Kasumi-1 (cell line): Measurements from ENCODE around the gene GMPR.

Source experiments
- DNase-seq, 2 experiments: peaks; one replicate each; lab custom pipeline; 2025; lab: John Stamatoyannopoulos, UW

Gene GMPR

DNA sequence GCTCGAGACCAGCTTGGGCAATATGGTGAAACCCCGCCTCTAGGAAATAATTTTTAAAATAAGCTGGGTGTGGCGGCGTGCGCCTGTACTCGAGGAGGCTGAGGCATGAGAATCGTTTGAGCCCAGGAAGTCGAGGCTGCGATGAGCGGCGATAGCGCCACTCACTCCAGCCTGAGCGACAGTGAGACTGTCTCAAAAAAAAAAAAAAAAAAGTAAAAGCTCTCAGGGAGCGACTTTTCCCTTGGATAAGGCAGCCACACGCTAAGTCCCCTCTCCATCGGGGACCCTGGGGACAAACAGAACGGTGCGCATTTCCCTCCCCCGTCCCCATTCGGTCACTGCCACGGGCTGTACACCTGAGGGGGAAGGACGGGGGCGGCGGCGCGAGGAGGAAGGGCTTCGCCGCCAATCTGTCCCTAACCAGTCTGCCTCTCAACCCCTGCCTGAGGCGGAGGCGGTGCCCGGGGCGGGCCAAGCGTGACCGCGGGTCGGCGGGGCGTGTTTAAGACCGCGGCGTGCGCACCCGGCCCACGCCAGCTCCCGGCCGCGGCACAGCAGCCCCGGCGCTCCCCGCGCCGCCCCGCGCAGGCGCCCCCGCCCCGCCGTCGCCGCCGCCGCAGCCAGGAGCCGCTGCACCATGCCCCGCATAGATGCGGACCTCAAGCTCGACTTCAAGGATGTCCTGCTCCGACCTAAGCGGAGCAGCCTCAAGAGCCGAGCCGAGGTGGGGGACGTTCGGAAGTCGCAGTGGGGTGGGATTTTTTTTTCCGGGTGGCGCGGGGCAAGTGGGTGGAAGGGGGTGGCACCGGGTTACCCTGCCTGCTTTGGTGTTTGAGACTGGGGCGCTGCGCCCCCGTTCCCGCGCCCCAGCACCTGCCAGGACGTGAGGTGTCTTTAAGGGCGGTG lies at the start of gene GMPR:
TSS of gene GMPR (plus strand) at position 531 of the 906 bp plus-strand sequence. CDS start at position 638, 107 bp downstream.
- DNase-seq: peak; percentile 30 to 34

DNA sequence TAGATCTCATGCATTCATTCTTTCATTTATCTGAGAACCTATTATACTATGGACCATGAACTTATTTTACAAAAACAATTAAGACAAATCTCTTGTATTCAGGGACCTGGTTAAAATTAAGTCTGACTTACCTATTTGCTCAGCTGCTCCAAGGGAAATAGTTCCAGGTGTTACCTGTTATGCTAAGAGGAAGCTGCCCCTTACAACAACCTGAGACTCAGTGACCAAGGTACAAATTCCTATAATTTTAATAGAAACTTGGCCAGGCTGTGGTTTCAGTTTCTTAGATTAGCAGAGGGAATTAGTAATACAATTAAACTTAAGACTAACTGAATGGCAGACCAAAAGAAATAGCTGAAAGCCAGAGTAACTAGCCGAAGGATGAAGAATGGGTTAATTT lies 48.2 kb upstream of the GMPR start:
- DNase-seq: no peak

DNA sequence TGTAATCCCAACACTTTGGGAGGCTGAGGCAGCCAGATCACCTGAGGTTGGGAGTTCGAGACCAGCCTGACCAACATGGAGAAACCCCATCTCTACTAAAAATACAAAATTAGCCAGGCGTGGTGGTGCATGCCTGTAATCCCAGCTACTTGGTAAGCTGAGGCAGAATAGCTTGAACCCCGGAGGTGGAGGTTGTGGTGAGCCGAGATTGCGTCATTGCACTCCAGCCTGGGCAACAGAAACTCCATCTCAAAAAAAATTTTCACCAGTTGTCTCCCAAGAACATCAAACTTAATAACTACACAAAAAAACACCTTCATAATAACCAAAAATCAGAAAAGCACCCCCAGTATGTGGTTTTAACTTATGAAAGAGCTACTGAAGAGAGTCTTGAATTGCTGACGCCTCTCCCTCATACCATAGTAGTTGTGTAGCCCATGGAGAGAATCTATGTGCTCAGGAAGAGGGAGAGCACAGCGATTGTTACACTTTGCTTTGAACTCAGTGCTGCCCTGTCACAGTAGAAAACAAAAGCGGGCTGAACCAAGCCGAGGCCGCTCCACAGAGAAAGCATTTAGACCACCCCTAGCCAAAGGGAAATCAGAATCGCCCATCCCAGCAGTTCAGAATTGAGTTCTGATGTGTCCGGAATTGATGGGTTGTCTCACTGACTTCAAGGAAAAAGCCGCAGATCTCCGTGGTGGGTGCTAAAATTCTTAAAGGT lies 42.0 kb upstream of the GMPR start:
- no peak for DNase-seq

DNA sequence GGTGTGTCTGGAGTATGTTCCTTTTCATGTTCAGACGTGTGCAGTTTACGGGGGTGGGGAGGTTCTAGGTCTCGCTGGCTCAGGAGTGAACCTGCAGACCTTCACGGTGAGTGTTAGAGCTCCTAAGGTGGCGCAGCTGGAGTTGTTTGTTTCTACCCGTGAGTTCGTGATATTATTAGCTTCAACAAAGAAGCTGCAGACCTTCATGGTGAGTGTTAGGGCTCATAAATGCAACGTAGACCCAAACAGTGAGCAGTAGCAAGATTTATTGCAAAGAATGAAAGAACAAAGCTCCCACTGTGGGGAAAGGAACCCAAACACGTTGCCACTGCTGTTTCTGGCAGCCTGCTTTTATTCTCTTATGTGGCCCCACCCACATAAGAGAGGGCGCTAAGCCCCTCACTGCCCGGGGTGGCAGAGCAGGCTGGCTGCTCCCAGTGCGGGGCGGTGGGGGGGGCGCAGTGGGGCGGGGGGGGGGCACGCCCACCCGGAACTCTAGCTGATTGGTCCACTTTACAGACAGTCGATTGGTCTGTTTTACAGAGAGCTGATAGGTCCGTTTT lies 41.3 kb upstream of the GMPR start:
- DNase-seq: no peak

DNA sequence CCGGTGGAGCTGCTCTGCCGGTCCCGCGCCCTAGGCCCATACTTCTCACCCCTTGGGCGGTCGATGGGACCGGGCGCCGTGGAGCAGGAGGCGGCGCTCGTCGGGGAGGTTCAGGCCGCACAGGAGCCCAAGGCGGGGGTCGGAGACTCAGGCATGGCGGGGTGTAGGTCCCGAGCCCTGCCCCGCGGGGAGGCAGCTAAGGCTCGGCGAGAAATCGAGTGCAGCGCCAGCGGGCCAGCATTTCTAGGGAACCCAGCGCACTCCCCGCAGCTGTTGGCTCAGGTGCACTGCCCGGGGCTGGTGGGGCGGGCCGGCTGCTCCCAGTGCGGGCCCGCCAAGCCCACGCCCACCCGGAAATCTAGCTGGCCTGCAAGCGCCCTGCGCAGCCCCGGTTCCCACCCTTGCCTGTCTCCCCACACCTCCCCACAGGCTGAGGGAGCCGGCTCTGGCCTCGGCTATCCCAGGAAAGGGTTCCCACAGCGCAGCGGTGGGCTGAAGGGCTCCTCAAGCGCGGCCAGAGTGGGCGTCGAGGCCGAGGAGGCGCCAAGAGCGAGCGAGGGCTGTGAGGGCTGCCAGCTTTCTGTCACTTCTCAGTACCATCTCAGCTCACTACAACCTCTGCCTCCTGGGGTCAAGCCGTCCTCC lies 40.2 kb upstream of the GMPR start:
- DNase-seq: no peak

DNA sequence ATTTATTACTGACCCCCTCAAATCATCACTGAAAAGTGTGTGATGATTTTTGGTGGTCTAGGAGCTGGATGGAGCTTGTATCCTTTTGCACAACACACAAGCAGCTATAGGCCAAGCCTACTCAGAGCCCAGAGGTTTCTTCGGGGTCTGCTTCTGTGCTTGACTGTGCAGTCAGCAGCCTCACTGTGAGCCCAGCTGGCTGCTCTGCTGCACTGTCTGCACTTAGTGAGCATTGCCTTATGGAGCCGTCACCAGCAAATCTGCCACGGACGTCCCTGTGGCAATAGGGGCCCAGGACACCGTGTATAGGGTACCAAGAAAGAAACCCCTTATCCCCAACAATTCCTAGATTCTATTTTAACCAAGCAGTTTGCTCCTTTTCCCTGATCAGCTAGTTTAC lies 38.6 kb upstream of the GMPR start:
- DNase-seq: no peak

DNA sequence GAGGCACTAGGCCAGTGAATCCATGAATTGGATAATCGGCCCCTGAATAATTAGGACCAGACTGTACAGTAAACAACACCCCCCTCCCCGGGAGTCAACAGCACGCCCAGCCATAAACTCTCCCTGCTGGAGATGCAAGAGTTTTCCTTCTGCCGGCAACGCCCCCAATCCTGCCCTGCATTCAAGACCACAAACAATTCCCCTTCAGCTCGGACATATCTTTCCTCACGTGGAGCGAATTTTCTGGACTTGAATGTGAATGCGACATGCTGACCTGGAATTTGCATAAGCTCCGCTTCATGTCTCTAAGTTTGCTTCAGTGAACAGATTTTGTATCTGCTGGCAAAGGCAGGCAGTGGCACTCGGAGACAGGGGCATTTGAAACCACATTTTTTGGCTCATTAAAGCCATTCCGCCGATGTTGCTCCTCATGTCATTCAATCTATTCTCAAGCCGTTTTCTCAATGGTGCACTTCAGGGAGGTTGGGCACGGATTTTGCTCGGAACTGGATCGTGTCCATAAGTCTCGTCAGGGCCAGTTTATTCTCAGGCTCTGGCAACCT lies 38.0 kb upstream of the GMPR start:
- DNase-seq: no peak

DNA sequence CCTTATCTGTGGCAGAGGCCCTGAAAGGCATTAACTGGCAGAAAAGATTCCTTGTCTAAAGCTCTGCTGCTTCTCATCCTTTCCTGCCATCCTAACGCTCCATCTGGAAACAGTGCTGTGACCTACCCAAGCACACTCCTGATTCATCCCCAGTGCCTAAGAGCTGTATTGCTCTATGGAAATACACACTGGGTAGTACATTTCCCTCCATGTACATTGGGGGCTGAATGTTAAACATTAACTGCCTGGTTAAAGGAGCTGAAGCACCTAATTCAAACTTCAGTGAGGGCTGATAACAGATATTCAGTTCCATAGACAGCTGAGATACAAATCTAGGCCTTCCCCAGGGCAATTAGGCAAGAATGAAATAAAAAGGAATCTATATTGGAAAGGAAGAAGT lies 36.7 kb upstream of the GMPR start:
- no peak for DNase-seq

DNA sequence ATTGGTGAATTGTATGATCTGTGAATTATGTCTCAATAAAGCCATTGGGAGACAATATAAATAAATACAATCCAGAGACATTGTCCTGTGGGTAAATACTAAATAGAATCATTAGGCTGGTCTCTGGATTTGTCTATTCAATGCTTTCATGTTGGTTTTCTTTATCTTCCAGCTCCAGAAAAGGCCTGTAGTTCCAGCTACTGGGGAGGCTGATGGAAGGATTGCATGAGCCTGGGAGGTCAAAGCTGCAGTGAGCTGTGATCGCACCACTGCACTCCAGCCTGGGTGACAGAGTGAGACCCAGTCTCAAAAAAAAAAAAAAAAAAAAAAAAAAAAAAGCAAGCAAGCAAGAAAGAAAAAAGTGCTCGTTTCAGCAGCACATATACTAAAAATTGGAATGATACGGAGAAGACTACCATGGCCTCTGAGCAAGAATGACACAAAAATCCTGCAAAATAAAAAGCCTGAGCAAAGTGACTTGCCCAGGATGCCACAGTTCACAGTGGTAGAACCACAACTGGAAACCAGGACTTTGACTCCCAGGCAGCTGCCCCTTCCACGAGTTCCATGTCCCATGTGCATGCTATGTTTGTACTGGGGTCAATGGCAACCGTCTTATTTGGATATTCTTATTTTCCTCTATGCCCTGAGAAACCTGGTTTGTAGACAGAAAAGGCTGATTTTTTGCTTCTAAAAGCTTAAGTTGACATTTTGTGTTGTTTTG lies 33.6 kb upstream of the GMPR start:
- no peak for DNase-seq

DNA sequence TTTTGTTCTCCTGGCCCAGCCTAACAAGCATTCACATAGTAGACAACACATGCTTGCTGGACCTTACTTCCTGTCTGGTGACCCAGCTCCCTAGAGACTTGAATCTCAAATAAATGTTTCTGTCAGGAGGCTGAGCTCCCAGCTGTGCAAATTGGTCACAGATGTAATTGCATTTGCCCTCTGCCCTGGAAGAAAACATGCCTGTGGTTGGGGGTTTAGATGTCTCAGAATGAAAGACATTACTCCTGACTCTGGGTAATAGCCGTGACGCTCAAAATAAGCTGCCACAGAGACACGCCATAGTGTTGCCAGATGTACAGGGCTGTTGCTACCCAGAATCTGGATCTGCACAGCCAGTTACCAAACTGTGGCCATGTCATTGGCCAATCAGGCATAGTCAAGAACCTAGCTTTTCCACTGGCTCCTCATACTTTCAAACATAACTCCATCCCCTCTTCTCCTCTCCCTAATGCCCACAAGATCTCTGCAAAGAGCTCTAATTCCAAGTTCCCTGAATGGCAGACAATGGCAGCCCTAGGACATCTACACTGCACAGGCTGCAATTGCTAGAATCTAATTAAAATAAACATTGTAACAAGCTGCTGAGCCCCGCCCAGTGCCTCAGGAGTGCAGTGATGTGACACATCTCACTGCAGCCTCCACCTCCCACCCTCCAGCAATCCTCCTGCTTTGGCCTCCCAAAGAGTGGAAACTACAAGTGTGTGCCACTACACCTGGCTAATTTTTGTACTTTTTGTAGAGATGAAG lies 32.8 kb upstream of the GMPR start:
- DNase-seq: no peak

DNA sequence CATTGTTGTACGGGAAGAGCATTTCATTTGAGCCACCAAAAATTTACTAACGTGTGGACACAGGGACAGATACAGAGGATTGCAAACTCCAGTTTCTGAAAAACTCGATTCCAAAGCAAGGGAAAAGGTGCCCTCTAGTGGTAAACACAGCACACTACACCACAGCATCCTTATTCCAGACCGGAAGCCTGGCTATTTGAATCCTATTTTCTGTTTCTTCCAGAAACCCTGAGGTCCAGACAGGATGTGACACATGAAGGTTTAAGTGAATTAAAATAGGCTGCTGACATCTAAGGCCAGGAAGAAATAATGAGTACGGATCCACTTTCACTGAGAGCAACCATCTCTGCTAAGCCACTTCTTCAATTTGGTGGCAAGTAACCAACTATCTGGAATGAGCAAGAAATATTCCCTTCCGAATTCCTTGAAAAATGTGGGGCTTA lies 31.8 kb upstream of the GMPR start:
- peak; percentile 82 to 86 for DNase-seq

DNA sequence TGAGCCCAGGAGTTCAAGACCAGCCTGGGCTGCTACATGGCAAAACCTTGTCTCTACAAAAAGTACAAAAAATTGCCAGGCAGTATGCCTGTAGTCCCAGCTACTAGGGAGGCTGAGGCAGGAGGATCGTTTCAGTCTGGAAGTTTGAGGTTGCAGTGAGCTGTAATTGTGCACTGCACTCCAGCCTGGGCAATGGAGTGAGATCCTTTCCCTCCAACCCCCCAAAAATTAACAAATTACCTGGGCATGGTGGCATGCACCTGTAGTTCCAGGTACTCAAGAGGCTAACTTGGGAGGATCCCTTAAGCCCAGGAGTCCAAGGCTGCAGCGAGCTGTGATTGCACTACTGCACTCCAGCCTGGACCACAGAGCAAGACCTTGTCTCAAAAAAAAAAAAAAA lies 29.4 kb upstream of the GMPR start:
- no peak for DNase-seq

DNA sequence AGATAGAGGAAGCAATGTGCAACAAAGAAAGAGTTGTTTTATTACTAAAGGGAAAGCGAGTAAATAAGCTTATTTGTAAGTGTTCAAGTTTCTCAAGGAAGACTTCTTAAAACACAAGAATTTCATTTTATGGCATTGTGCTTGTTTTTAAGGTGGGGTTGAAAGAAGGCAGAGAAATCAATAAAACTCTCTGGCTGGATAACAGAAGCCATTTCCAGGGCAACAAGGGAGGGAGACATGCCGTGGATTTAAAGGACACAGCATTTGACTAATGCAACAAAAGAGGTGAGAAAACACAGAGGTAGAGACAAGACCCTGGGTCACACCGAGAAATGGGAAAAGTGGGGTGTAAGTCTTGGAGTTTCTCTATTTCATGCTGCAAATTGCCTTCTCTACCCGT lies 28.8 kb upstream of the GMPR start:
- no peak for DNase-seq

DNA sequence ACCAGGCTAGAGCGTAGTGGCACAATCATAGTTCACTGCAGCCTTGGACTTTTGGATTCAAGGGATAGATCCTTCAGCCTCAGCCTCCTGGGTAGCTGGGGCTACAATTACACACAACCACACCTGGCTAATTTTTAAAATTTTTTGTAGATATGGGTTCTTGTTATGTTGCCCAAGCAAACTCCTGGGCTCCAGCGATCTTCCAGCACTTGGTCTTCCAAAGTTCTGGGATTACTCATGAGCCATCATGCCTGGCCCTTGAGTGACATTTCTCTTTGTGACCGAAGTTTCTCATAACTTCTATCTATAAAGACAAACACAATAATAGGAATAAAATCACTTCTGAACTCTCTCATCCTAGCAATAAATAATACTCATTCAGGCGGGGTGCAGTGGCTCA lies 26.1 kb upstream of the GMPR start:
- DNase-seq: no peak

DNA sequence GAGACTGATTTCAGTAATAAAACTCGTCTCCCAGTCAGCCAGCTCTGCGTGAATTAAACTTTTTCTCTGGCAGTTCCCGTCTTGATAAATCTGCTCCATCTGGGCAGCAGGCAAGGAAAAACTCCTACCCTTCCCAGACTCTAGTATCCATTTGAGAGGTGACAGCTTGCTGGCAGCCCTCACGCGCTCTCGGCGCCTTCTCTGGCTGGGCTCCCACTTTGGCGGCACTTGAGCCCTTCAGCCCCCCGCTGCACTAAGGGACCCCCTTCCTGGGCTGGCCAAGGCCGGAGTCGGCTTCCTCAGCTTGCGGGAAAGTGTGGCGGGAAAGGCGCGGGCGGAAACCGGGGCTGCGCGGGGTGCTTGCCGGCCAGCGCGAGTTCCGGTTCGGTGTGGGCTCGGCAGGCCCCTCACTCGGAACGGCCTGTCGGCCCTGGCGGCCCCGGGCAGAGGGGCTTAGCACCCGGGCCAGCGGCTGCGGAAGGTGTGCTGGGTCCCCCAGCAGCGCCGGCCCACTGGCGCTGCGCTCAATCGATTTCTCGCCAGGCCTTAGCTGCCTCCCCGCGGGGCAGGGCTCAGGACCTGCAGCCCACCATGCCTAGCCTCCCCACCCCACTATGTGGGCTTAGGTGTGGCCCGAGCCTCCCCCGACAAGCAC lies 21.8 kb upstream of the GMPR start:
- no peak for DNase-seq

DNA sequence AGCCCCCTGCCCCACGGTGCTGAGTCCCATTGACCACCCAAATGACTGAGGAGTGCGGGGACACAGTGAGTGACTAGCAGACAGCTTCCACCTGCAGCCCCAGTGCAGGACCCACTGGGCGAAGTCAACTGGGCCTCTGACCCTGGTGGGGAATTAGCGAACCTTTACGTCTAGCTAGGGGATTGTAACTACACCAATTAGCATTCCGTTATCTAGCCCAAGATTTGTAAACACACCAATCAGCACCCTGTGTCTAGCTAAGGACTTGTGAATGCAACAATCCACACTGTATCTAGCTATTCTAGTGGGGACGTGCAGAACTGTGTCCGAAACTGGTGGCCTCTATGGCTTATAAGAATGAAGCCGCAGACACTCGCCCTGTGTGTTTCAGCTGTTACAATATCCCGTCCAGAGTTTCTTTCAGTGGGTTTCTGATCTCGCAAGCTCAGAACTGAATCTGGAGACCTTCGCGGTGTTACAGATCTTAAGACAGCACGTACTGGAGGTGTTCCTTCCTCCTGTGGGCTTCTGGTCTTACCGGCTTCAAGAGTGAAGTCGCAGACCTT lies 21.1 kb upstream of the GMPR start:
- no peak for DNase-seq

DNA sequence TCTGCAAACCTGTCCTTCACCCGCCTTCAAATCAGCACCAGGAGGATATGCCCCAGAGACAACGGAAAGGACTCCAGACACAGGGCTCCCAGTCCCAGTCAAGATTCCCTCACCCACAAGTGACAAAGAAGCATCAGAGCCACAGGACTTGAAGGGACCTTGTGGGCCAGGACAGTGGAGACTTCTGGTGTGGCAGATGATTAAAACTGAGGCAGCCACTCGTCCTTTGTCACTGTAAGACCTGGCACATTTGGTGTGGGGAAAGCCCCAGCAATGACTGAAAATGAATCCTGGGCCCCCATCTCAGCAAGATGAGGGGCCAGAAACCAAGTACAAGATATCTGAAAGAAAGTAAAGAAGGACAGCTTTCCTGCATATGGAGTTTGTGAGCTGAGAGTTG lies 15.6 kb upstream of the GMPR start:
- DNase-seq: no peak

DNA sequence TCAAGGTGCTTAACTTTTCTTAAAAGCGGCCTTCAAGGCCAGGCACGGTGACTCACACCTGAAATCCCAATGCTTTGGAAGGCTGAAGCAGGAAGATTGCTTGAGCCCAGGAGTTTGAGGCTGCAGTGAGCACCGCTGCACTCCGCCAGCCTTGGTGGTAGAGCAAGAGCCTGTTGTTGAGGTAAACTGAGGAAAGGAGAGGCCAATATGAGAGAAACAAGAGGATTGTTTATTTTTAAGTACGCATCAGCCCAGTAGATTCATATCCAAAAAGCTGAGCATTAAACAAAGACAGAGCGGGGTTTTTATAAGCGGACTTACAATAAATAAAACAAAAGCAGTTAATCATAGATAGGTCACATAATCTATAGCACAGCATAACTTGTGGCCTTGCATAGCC lies 15.0 kb upstream of the GMPR start:
- no peak for DNase-seq

DNA sequence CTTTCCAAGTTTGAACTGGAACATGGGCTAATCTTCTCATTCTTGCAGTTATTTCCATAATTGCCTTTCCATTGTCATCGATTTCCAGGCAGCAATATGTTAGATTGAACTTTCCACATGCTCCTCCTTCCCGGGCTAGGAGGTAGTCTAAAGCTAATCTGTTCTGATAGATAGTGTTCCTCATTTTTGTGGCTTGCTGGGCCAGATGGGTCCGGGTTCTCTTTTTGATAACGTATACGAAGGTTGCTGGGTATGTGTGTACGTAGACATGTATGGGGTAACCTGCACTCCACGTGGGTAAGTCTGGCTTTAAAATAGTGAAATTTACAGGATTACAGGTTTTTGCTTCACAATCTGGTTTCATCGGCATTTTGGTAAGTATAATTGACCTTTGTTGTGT lies 14.0 kb upstream of the GMPR start:
- DNase-seq: peak; percentile 42 to 49
